ENCODE measurements around the gene RPH3AL.

Gene RPH3AL

DNA sequence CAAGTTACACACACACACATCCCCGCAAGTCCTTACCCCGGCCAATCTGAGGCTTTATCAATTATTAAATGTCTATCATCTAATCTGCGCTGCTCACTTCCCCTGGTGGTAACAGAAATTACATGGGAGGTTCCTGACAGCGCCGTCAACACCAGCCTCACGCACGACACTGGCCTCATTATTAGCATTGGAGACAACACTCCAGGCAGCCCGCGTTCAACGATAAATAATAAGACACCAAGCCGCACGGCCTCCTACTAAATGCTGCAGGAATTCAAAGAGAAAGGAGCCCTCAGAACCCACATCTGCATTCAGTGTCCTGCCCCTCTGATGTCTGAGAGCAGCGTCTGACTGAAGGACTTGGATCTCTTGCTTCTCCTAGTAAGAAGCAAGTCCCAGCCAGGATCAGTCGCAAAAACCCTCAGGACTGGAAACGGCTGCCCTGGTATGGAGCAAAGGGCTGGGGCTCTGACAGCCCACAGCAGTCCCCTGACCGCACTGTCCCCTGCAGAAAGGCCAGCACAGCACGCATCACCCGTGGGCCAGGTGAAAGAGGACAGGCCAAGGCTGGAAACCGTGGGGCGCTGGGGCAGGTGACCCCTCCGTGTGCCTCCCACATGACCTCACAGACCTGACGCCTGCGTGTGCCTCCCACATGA, 7.6 kb upstream of the RPH3AL start:
- POLR2A ChIA-PET (ENCODE audit: low non-redundant PET), result no interaction called here
- CTCF ChIA-PET, result no interaction called here

DNA sequence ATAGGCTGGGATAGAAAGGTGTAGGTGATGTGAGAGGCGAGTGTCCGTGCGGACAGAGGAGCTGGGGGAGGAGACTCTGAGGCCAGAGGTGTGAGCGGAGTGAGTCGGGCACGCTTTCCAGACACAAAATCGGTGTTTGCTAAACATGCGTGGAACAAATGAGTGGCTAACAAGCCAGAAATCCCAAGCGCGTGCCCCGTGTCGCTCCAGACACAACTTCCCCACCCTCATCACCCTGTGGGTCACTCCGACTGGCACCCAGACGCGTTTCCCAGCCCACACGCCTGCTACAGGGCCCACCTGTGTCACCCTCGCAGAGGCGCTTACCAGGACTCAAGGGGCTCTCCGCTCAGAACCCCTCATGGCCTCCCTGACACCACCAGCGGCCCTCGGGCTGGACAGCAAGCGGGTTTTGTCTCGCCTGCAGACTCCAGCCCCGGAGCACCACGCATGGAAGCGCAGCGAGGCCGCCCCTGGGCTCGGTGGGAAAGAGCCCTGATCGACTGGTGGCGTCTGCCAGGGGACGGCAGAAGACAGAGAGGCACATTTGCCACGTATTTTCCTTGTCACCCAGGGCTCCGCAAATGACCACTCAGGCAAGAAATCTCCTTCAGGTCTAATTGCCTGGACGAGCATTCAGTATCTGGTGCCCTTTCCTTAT, 6.0 kb upstream of the RPH3AL start:
- ChIA-PET POLR2A (ENCODE audit: low non-redundant PET) (no interaction called here), CTCF (no interaction called here)
- no peak overlapping the region for H3K27ac ChIP-seq
- no peak for DNase-seq (ENCODE audit: low spot score)
- TF ChIP-seq, protein P1, sequence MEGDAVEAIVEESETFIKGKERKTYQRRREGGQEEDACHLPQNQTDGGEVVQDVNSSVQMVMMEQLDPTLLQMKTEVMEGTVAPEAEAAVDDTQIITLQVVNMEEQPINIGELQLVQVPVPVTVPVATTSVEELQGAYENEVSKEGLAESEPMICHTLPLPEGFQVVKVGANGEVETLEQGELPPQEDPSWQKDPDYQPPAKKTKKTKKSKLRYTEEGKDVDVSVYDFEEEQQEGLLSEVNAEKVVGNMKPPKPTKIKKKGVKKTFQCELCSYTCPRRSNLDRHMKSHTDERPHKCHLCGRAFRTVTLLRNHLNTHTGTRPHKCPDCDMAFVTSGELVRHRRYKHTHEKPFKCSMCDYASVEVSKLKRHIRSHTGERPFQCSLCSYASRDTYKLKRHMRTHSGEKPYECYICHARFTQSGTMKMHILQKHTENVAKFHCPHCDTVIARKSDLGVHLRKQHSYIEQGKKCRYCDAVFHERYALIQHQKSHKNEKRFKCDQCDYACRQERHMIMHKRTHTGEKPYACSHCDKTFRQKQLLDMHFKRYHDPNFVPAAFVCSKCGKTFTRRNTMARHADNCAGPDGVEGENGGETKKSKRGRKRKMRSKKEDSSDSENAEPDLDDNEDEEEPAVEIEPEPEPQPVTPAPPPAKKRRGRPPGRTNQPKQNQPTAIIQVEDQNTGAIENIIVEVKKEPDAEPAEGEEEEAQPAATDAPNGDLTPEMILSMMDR (conservative IDR thresholded peaks at IDR 0.05; ENCODE audit: low read depth), result no peak

More for the DNA sequence above, 7.6 kb upstream of the RPH3AL start:
- DNase-seq (ENCODE audit: low spot score), result no peak
- no peak overlapping the region for H3K27ac ChIP-seq
- TF ChIP-seq, protein P1 (conservative IDR thresholded peaks at IDR 0.05; ENCODE audit: low read depth), result no peak

DNA sequence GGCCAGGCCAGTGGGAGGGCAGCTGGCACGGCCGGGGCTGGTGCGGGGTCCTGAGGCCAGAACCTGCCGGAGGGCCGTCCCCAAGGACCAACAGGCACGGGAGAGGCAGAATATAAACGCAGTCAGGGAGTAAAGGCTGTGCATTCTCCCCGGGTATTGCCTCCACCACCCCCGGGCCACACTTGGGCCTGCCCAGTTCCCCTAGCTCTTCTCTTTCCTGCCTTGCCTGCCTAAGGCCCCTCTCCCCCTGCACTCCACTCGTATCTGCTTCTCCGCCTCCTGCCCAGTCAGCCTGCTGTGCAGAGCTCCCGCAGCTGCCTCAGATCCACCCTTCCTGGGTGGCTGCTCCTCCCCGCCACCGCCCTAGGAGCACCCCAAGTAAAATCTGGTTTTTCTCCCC, 5.0 kb upstream of the RPH3AL start:
- no peak for DNase-seq (ENCODE audit: low spot score)
- CTCF ChIA-PET, result interaction anchor here (0.6 to 0.7 kb wide), 2 partner anchors 50 to 674 kb away, joined by 3 read pairs; no protein-coding TSS in a partner anchor
- POLR2A ChIA-PET (ENCODE audit: low non-redundant PET), result no interaction called here
- TF ChIP-seq, protein P1 (conservative IDR thresholded peaks at IDR 0.05; ENCODE audit: low read depth), result no peak
- no peak overlapping the region for H3K27ac ChIP-seq

DNA sequence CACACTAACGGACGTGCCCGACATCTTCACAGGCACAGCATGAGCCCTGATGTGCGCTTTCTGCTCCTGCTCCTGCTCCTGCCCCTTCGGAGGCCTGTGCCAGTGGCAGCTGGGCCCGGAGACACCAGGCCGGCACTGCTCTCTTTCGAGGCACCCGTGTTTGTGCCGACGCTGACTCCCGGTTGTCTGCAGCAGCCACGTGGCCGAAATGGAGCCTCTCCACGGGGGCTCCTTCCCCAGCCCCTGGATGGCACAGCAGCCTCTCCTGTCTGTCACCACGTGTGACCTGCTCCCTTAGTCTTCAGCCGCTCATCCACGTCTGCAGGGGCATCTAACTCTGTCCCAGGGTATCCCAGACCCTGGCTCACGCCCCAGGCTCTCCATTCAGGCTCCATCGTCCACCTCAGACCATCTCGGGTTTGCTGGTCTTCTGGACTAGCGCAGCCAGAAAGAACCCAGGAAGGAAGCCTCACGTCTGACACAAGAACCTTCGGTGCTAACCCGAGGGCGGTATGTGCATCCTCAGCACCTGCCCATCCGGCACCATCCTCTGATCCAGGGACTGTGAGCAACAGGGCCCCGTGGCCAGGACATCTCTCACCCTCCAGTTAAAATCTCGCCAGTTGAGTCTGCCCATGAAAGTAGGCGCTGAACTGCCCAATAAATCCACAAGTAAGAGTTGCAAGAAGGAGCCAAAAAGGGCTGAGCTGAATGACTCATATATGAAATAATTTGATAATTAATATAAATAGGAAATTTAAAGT, 4.2 kb upstream of the RPH3AL start:
- no peak for DNase-seq (ENCODE audit: low spot score)
- ChIA-PET CTCF (interaction anchor here (0.7 kb wide), 1 partner anchor 675 kb away, joined by 3 read pairs; no protein-coding TSS in a partner anchor), POLR2A (ENCODE audit: low non-redundant PET) (no interaction called here)
- H3K27ac ChIP-seq, result no peak overlapping the region
- TF ChIP-seq, protein P1 (conservative IDR thresholded peaks at IDR 0.05; ENCODE audit: low read depth), result no peak

DNA sequence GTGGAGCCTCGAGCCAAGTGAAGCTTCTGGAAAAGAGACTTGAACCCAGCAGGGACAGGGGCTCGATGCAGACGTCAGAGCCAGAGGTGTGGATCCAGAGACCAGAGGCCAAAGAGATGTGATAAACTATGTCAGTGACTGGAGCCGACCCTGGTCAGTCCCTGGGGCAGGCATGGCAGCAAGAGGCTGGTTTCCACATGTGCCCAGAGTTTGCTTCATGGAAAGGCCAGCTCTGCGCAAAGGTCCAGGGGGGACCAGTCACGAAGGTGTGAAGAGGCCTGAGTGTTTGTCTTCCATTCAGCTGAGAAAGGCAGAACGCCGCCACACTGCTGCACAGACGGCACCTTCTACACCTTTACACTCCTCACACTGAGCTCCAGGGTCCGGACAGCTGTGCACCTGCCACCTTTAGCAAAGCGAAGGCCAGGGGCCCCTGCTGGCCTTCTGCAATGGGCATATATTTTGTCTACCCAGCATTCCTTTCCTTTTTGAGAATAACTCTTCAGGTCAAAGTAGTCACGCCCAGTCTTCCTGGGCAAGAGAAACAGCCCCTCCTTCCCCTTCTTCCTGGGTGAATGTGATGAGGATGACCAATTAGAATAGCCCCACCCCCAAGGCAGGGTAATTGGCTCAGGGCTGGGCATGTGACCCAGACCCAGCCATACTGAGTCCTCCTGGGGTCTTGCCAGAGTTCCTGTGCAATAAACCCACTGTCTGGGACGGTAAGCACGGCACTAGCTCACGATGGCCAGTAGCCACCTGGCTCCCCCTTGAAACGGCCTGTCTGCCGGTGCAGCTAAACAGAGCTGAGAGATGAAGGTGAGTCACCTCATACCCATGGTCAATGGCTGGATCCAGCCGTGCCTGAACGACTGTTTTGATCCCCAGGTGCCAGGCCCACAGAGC, 2.3 kb upstream of the RPH3AL start:
- H3K27ac ChIP-seq, result peak overlapping the region; percentile 17; the same call in 1 of the 2 replicates
- ChIA-PET CTCF (no interaction called here), POLR2A (ENCODE audit: low non-redundant PET) (no interaction called here)
- no peak for DNase-seq (ENCODE audit: low spot score)
- TF ChIP-seq, protein P1 (conservative IDR thresholded peaks at IDR 0.05; ENCODE audit: low read depth), result no peak

DNA sequence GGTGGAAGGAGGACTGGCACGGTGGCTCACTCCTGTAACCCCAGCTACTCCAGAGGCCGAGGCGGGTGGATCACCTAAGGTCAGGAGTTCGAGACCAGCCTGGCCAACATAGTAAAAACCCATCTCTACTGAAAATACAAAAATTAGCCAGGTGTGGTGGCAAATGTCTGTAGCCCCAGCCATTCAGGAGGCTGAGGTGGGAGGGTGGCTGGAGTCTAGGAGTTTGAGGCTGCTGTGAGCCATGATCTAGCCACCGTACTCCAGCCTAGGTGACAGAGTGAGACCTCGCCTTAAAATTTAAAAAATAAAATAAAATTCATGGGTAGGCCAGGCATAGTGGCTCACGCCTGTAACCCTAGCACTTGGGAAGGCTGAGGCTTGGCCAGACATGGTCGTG, 1.2 kb upstream of the RPH3AL start:
- no peak for DNase-seq (ENCODE audit: low spot score)
- H3K27ac ChIP-seq, result no peak overlapping the region
- TF ChIP-seq, protein P1 (conservative IDR thresholded peaks at IDR 0.05; ENCODE audit: low read depth), result no peak
- ChIA-PET CTCF (no interaction called here), POLR2A (ENCODE audit: low non-redundant PET) (no interaction called here)
